OCI-LY7 (cell line): ENCODE results near the gene TLE1. TPM values are rescaled to one million over a fixed set of nuclear protein-coding genes. Genes with fewer than 3 reads are reported as not detected.

Experiments used
- BruUV-seq: library from RNA; stranded (reverse); fragments of 400-500 nt; replicated peaks from 2 replicates; lab custom pipeline; 2021; lab: Mats Ljungman, UMichigan
- CTCF ChIA-PET: fragments of 300-600 bp; sonication (Branson Sonifier 250); formaldehyde crosslinking; loops from one replicate; lab custom pipeline; 2022; ENCODE audit warnings: antibody characterized with exemption; ENCODE audit not compliant: unreplicated experiment; lab: Charles Lee
- POLR2A ChIA-PET: fragments of 300-600 bp; sonication (Branson Sonifier 250); formaldehyde crosslinking; loops from one replicate; lab custom pipeline; 2022; ENCODE audit warnings: antibody characterized with exemption; lab: Charles Lee
- DNase-seq: peaks from one replicate; pipeline ENCODE4 v3.0.0-alpha.2; 2015; ENCODE audit warnings: low spot score
- H2AFZ ChIP-seq: fragments of 200-600 bp; sonication (generic), shearing (Covaris generic); 2 replicates; pipeline ENCODE4 v1.6.1; 2014; ENCODE audit warnings: mild to moderate bottlenecking, antibody characterized with exemption, low read length, moderate library complexity
- H3K27ac ChIP-seq: fragments of 200-600 bp; sonication (generic); 2 replicates; pipeline ENCODE4 v1.5.1; 2014; ENCODE audit warnings: mixed run types, low read depth, mild to moderate bottlenecking, moderate library complexity, low read length, inconsistent platforms; ENCODE audit not compliant: poor library complexity, severe bottlenecking
- H3K36me3 ChIP-seq: fragments of 200-600 bp; sonication (generic); 2 replicates; pipeline ENCODE4 v1.6.1; 2014; ENCODE audit warnings: mild to moderate bottlenecking, antibody characterized with exemption, low read length, moderate library complexity, mixed read lengths; ENCODE audit not compliant: insufficient read depth
- H3K4me1 ChIP-seq: fragments of 200-600 bp; sonication (generic); 2 replicates; pipeline ENCODE4 v1.5.1; 2014; ENCODE audit warnings: mild to moderate bottlenecking, low read length; ENCODE audit not compliant: insufficient read depth, poor library complexity, severe bottlenecking
- H3K4me2 ChIP-seq: fragments of 200-600 bp; sonication (generic); 2 replicates; pipeline ENCODE4 v1.6.1; 2014; ENCODE audit warnings: mild to moderate bottlenecking, low read length
- H3K4me3 ChIP-seq: fragments of 200-600 bp; sonication (generic); 2 replicates; pipeline ENCODE4 v1.5.1; 2014; ENCODE audit warnings: mild to moderate bottlenecking, low read depth, low read length; ENCODE audit not compliant: poor library complexity, severe bottlenecking
- H3K79me2 ChIP-seq: fragments of 200-600 bp; sonication (generic); 2 replicates; pipeline ENCODE4 v1.6.1; 2016; ENCODE audit warnings: low read depth, mild to moderate bottlenecking, low read length, moderate library complexity, mixed read lengths; ENCODE audit not compliant: insufficient read depth
- H3K9me2 ChIP-seq: fragments of 200-600 bp; sonication (generic); 2 replicates; pipeline ENCODE4 v1.6.1; 2016; ENCODE audit warnings: mild to moderate bottlenecking, low read length, mixed read lengths; ENCODE audit not compliant: insufficient read depth
- H3K9me3 ChIP-seq: fragments of 200-600 bp; sonication (generic); 2 replicates; pipeline ENCODE4 v1.6.1; 2014; ENCODE audit warnings: mild to moderate bottlenecking, mixed run types, low read length, mixed read lengths
- H4K20me1 ChIP-seq: fragments of 200-600 bp; sonication (generic); 2 replicates; pipeline ENCODE4 v1.6.1; 2014; ENCODE audit warnings: mild to moderate bottlenecking, antibody characterized with exemption, low read length, moderate library complexity, mixed read lengths; ENCODE audit not compliant: insufficient read depth
- EZH2phosphoT487 ChIP-seq: fragments of 200-600 bp; sonication (generic); IDR thresholded peaks from 2 replicates; pipeline ENCODE4 v1.6.1; 2018; ENCODE audit warnings: low read depth, borderline replicate concordance, mild to moderate bottlenecking, mixed run types, antibody characterized with exemption, low read length, moderate library complexity, mixed read lengths
- intact Hi-C: fragments of 100-400 bp; cut with micrococcal nuclease; formaldehyde crosslinking; loops from one replicate; pipeline ENCODE4 v1.10.0; 2022; ENCODE audit not compliant: unreplicated experiment
- total RNA-seq, 2 experiments: library from RNA; depleted of rRNA in 1 of 2; stranded (reverse); fragments of >200 nt in 1 of 2; shearing (Covaris generic) in 1 of 2; gene quantifications; 2 replicates each; pipeline ENCODE4 v1.2.3, GENCODE V29; 2014 to 2022
- TF ChIP-seq, protein P1 (sequence below): fragments of 200-600 bp; sonication (generic); conservative IDR thresholded peaks from 2 replicates; pipeline ENCODE4 v1.5.1; 2014; ENCODE audit warnings: mild to moderate bottlenecking, antibody characterized with exemption, low read length, moderate library complexity, mixed read lengths

Gene TLE1
- total RNA-seq, 2 experiments from 2014 or later, result 0.13 TPM; not detected in 1

DNA sequence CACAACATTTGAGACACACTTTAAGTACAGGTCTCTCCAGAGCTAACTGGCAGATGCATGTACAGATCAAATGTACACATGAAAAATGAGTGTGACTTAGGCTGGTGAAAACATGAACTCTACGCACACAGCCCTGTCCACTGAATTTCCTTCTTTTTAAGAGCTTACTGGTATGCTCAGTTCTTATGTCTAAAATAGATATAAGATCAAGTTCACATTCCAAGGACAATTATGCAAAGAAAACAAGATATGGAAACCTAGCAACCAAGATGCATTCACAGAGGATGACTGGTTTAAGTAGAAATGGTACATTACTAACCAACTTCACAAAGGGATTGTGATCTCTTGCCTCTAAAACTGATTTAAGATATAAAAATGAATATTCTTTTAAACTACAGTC lies 56.7 kb downstream of the TLE1 start:
- no peaks in the 10 kb centered on the region for H3K79me2 ChIP-seq
- intact Hi-C loops, result no loop called here
- no peaks in the 10 kb centered on the region for H3K9me2 ChIP-seq
- no peak overlapping the region for H2AFZ ChIP-seq
- H3K4me1 ChIP-seq, result no peaks in the 10 kb centered on the region
- no peaks in the 10 kb centered on the region for H4K20me1 ChIP-seq
- H3K36me3 ChIP-seq, result no peaks in the 10 kb centered on the region
- no peaks in the 10 kb centered on the region for H3K9me3 ChIP-seq
- H3K4me2 ChIP-seq, result no peak overlapping the region
- no peak for DNase-seq
- BruUV-seq, result no TSS peak
- H3K4me3 ChIP-seq, result no peak overlapping the region
- no peak for TF ChIP-seq EZH2phosphoT487
- CTCF ChIA-PET, result no interaction called here
- POLR2A ChIA-PET, result no interaction called here
- no peak overlapping the region for H3K27ac ChIP-seq

DNA sequence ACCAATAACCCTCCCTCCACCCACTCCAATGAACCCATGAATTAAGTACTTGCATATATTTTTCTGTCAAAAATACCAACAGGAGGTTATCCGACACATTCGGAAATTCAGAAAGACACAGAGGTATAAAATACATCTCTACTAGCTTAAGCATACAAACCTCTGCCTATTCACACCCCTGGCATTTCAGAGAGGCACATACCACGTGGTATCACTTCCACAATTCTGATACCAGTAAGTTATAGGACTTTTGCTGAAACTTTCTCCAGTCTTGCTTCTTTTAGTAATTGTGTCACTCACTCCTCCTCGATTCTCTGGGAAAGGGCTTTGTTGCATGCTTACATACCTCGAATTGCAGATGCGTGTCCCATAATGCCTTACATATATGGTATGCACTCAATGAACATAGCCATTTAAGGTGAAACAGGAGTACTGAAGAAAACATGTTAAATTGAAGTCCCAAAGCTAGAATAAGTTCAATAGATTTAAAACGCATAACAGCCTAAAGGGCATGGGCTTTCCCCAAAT lies 58.1 kb downstream of the TLE1 start:
- BruUV-seq, result no TSS peak
- no peak for DNase-seq
- ChIA-PET CTCF (no interaction called here), POLR2A (interaction anchor here (0.6 kb wide), 1 partner anchor 90 kb away, joined by 5 read pairs; no protein-coding TSS in a partner anchor)
- no peaks in the 10 kb centered on the region for H3K36me3 ChIP-seq
- no peaks in the 10 kb centered on the region for H3K79me2 ChIP-seq
- TF ChIP-seq, protein P1, sequence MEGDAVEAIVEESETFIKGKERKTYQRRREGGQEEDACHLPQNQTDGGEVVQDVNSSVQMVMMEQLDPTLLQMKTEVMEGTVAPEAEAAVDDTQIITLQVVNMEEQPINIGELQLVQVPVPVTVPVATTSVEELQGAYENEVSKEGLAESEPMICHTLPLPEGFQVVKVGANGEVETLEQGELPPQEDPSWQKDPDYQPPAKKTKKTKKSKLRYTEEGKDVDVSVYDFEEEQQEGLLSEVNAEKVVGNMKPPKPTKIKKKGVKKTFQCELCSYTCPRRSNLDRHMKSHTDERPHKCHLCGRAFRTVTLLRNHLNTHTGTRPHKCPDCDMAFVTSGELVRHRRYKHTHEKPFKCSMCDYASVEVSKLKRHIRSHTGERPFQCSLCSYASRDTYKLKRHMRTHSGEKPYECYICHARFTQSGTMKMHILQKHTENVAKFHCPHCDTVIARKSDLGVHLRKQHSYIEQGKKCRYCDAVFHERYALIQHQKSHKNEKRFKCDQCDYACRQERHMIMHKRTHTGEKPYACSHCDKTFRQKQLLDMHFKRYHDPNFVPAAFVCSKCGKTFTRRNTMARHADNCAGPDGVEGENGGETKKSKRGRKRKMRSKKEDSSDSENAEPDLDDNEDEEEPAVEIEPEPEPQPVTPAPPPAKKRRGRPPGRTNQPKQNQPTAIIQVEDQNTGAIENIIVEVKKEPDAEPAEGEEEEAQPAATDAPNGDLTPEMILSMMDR, result no peak
- TF ChIP-seq EZH2phosphoT487, result no peak
- no peaks in the 10 kb centered on the region for H4K20me1 ChIP-seq
- H2AFZ ChIP-seq, result no peak overlapping the region
- no peak overlapping the region for H3K27ac ChIP-seq
- H3K4me1 ChIP-seq, result no peaks in the 10 kb centered on the region
- no peak overlapping the region for H3K4me2 ChIP-seq
- no peaks in the 10 kb centered on the region for H3K9me3 ChIP-seq
- H3K4me3 ChIP-seq, result no peak overlapping the region
- H3K9me2 ChIP-seq, result no peaks in the 10 kb centered on the region
- intact Hi-C loops, result no loop called here

DNA sequence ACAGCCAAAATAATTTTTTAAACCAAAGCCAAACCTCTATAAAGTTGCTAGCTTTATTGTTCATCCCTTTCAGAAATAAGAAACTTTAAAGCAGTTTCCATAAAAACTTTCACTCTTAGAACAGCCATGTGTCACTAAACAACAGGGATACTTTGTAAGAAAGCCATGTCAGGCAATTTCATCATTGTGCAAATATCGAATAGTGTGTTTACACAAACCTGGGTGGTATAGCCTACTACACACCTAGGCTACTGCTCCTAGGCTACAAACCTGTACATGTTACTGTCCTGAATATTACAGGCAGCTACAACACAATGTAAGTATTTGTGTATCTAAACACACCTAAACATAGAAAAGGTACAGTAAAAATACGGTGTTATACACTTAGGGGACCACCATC lies 59.9 kb downstream of the TLE1 start:
- POLR2A ChIA-PET, result no interaction called here
- H3K9me2 ChIP-seq, result no peaks in the 10 kb centered on the region
- H3K79me2 ChIP-seq, result no peaks in the 10 kb centered on the region
- BruUV-seq, result no TSS peak
- H3K4me2 ChIP-seq, result no peak overlapping the region
- H3K4me3 ChIP-seq, result no peak overlapping the region
- DNase-seq, result no peak
- intact Hi-C loops, result no loop called here
- no peak for TF ChIP-seq EZH2phosphoT487
- TF ChIP-seq, protein P1, result no peak
- no peaks in the 10 kb centered on the region for H3K9me3 ChIP-seq
- no peaks in the 10 kb centered on the region for H3K36me3 ChIP-seq
- H4K20me1 ChIP-seq, result no peaks in the 10 kb centered on the region
- no peak overlapping the region for H3K27ac ChIP-seq
- CTCF ChIA-PET, result no interaction called here
- no peaks in the 10 kb centered on the region for H3K4me1 ChIP-seq
- H2AFZ ChIP-seq, result no peak overlapping the region
